ENCODE measurements around the gene UBXN1. TPM values are rescaled to one million over a fixed set of nuclear protein-coding genes. Genes with fewer than 3 reads are reported as not detected.

Gene UBXN1
- total RNA-seq, 4 donors from 2014 or later, result 120 to 184 (median 149) TPM

- WGBS, 2 donors, result 53 to 74% methylated on average over 3 of the region's 3 CpGs
- intact Hi-C loops (cut with DNase I), result no loop called here
- no peaks in the 10 kb centered on the region for H3K9me3 ChIP-seq
- H3K27ac ChIP-seq, result no peak overlapping the region
- H3K4me3 ChIP-seq (replicated peaks in 1 of 3), result no peak overlapping the region
- H3K4me1 ChIP-seq, result peaks cover 14 to 16% of the 10 kb centered on the region in 2 donors
- no peaks in the 10 kb centered on the region for H3K27me3 ChIP-seq
- DNase-seq, result no peak
- H3K36me3 ChIP-seq, result peaks cover 51 to 64% of the 10 kb centered on the region in 2 donors
- TF ChIP-seq CTCF (IDR thresholded peaks at IDR 0.05) (no peak), POLR2A (IDR thresholded peaks at IDR 0.05) (no peak)
These were observed 34.0 kb upstream of the UBXN1 start for GRCh38 chr11:62712861-62713260.

GRCh38 chr11:62712276-62712812 lies 33.5 kb upstream of the UBXN1 start:
- no peaks in the 10 kb centered on the region for H3K9me3 ChIP-seq
- TF ChIP-seq CTCF (IDR thresholded peaks at IDR 0.05) (no peak), POLR2A (IDR thresholded peaks at IDR 0.05) (no peak)
- no peak overlapping the region for H3K4me3 ChIP-seq (replicated peaks in 1 of 3)
- H3K4me1 ChIP-seq, result peaks cover 14 to 16% of the 10 kb centered on the region in 2 donors
- DNase-seq, result no peak
- H3K36me3 ChIP-seq, result peaks cover 46 to 59% of the 10 kb centered on the region in 2 donors
- 87% methylated on average over 6 of the region's 6 CpGs for WGBS, 2 donors
- intact Hi-C loops (cut with DNase I), result no loop called here
- H3K27ac ChIP-seq, result no peak overlapping the region
- H3K27me3 ChIP-seq, result no peaks in the 10 kb centered on the region

DNA sequence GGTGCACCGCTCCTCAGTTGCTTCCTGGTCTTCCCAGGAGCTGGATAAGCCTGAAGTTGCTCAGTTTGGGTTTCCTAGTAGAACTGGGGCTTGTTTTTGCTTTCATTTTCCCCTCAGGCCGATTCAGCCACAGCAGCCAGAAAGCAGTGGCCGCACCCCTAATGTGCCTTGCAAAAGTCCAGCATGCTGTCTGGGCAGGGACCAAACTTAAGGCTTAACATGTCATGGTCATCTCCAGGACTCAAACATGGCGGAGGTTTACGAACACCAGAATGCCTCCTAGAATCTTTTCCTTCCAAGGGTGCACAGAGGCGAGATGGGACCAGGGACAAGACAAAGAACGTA lies 31.1 kb upstream of the UBXN1 start:
- Histone ChIP-seq H3K36me3 (peaks cover 23 to 36% of the 10 kb centered on the region in 2 donors), H3K9me3 (no peaks in the 10 kb centered on the region), H3K4me3 (replicated peaks in 1 of 3) (peak overlapping the region; percentile 1 to 42 (median 21)), H3K27ac (peak overlapping the region; percentile 84 to 93 (median 88)), H3K4me1 (peaks cover 20 to 29% of the 10 kb centered on the region in 2 donors), H3K27me3 (no peaks in the 10 kb centered on the region)
- intact Hi-C loops (cut with DNase I), result no loop called here
- TF ChIP-seq CTCF (IDR thresholded peaks at IDR 0.05), result no peak
- DNase-seq, result peak in 1 of 2 donors; percentile 19
- 76 to 78% methylated on average over 7 of the region's 7 CpGs for WGBS, 2 donors

DNA sequence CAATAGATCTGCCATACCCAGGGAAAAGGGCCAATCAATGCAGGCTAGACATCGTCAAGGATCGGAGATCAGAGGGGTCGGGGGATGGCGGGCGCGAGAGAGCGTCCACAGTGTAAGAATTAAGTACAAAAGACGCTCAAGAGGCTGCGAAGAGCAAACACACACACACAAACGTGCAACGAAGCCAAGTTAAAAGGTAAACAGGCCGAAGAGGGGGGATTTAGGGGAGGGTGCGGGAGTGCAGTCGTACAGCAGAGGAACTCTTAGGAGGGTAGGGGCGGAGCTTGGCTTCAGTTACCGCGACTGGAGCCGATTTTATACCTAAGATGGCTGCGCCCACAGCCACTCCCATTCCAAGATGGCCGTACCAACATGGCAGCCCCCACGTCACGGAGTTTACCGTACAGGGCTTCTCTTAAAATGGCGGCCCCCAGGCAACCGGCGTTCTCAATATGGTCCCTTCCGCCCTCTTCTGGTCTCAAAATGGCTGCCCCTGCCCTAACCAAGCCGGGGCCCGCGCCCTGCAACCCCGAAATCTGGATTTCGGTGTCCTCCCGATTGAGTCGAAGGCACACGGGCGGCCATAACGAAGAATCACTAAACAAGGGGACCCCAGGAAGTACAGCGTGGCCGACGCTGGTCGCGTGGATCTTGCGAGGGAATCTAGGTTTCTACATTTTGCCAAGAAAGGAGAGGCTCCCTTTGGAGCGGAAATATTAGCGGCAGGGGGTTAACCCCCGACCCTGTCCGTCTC lies 30.6 kb upstream of the UBXN1 start:
- 2 to 3% methylated on average over 32 to 47 of the region's 47 CpGs for WGBS, 2 donors
- peak in 1 of 2 donors; percentile 84 for TF ChIP-seq POLR2A (IDR thresholded peaks at IDR 0.05)
- no peak for TF ChIP-seq CTCF (IDR thresholded peaks at IDR 0.05)
- Histone ChIP-seq H3K4me3 (replicated peaks in 1 of 3) (peak overlapping the region; percentile 1 to 46 (median 42)), H3K27me3 (no peaks in the 10 kb centered on the region), H3K27ac (peak overlapping the region; percentile 84 to 93 (median 88)), H3K4me1 (peaks cover 20 to 30% of the 10 kb centered on the region in 2 donors), H3K9me3 (no peaks in the 10 kb centered on the region), H3K36me3 (peaks cover 18 to 30% of the 10 kb centered on the region in 2 donors)
- intact Hi-C loops (cut with DNase I), result no loop called here
- DNase-seq, result peak; percentile 99

DNA sequence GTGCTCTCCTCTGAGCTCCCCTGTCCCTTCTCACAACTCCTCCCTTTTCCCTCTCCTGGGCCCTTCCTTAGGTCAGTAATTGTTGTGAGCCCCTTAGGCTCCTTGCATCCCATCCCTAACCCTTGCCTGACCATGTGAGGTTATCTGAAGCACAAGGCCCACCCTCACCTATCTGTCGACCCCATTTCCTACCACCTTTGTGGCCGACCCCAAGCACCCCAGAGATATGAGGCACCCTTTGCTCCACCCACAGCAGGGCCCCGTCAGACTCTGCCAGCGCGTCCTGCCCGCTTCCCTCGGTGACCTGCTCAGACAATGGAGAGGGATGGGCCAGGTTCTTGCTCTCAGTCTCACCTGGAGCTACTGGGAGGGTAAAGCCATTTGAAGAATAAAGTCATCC lies 29.9 kb upstream of the UBXN1 start:
- peak overlapping the region; percentile 84 to 89 (median 88) for H3K27ac ChIP-seq
- H3K36me3 ChIP-seq, result peaks cover 11 to 24% of the 10 kb centered on the region in 2 donors
- H3K9me3 ChIP-seq, result no peaks in the 10 kb centered on the region
- 2 to 3% methylated on average over 7 of the region's 7 CpGs for WGBS, 2 donors
- intact Hi-C loops (cut with DNase I), result no loop called here
- TF ChIP-seq CTCF (IDR thresholded peaks at IDR 0.05), result no peak
- H3K4me3 ChIP-seq (replicated peaks in 1 of 3), result peak overlapping the region in 2 of 3 donors; percentile 42 to 46
- H3K27me3 ChIP-seq, result no peaks in the 10 kb centered on the region
- H3K4me1 ChIP-seq, result peaks cover 20 to 30% of the 10 kb centered on the region in 2 donors
- DNase-seq, result peak; percentile 42 to 45

Measured in thyroid gland (tissue), 4 donors.